Cardiac muscle cell (in vitro differentiated cells and primary cell): ENCODE data around the gene GOLGA2. TPM values are rescaled to one million over a fixed set of nuclear protein-coding genes. Genes with fewer than 3 reads are reported as not detected.

ENCODE experiments used
- DNase-seq, 2 donors: peaks; one replicate each; pipeline versions ENCODE4 v3.0.0 to v3.0.0-alpha.2; 2010 to 2017; ENCODE audit warnings: low read depth in 1 of 2, low spot score in 1 of 2
- H3K27ac ChIP-seq: fragments of 200-600 bp; sonication (generic); 2 replicates; pipeline ENCODE4 v1.5.1; 2016
- H3K27me3 ChIP-seq: fragments of 200-600 bp; sonication (generic); 2 replicates; pipeline ENCODE4 v1.6.0; 2016; ENCODE audit warnings: control low read depth
- H3K36me3 ChIP-seq: fragments of 200-600 bp; sonication (generic); 2 replicates; pipeline ENCODE4 v1.5.1; 2016; ENCODE audit warnings: control low read depth
- H3K4me1 ChIP-seq: fragments of 200-600 bp; sonication (generic); 2 replicates; pipeline ENCODE4 v1.8.1; 2017; ENCODE audit warnings: low read depth, mild to moderate bottlenecking, mixed run types
- H3K4me3 ChIP-seq: fragments of 200-600 bp; sonication (generic); 2 replicates; pipeline ENCODE4 v1.5.1; 2016; ENCODE audit warnings: mild to moderate bottlenecking
- H3K9me3 ChIP-seq: fragments of 200-600 bp; sonication (generic); 2 replicates; pipeline ENCODE4 v1.5.1; 2017; ENCODE audit warnings: low read depth, mild to moderate bottlenecking, control low read depth
- CTCF ChIP-seq: IDR thresholded peaks from 2 replicates; pipeline ENCODE4 v1.5.1; 2012; ENCODE audit warnings: low read depth, mild to moderate bottlenecking, low read length
- polyA plus RNA-seq: library from polyadenylated mRNA; unstranded; fragments of >200 nt; fragmentation: Nextera tagmentation; extraction: Ambion mirVana; gene quantifications from 2 replicates; pipeline ENCODE4 v1.2.1, GENCODE V29; 2016
- total RNA-seq: library from RNA; depleted of rRNA; stranded (reverse); fragments of >200 nt; gene quantifications from 2 replicates; pipeline ENCODE4 v1.2.3, GENCODE V29; 2016

Gene GOLGA2
- total and polyA plus RNA-seq, 2 experiments from 2014 or later: 32.0 to 95.3 TPM

- Histone ChIP-seq H3K4me3 (no peak overlapping the region), H3K27me3 (no peaks in the 10 kb centered on the region), H3K4me1 (no peaks in the 10 kb centered on the region), H3K9me3 (no peaks in the 10 kb centered on the region), H3K36me3 (no peaks in the 10 kb centered on the region), H3K27ac (no peak overlapping the region)
- TF ChIP-seq CTCF: no peak
- no peak for DNase-seq
Observed at GRCh38 chr9:128214571-128215490, 61.0 kb downstream of the GOLGA2 start.

- H3K4me1 ChIP-seq: no peaks in the 10 kb centered on the region
- no peak for TF ChIP-seq CTCF
- H3K27ac ChIP-seq: no peak overlapping the region
- no peak overlapping the region for H3K4me3 ChIP-seq
- no peaks in the 10 kb centered on the region for H3K9me3 ChIP-seq
- no peaks in the 10 kb centered on the region for H3K27me3 ChIP-seq
- DNase-seq: no peak
- H3K36me3 ChIP-seq: no peaks in the 10 kb centered on the region
Observed at GRCh38 chr9:128213746-128214497, 61.9 kb downstream of the GOLGA2 start.

- DNase-seq: no peak
- no peak for TF ChIP-seq CTCF
- Histone ChIP-seq H3K4me3 (no peak overlapping the region), H3K36me3 (no peaks in the 10 kb centered on the region), H3K4me1 (no peaks in the 10 kb centered on the region), H3K27ac (no peak overlapping the region), H3K27me3 (no peaks in the 10 kb centered on the region), H3K9me3 (no peaks in the 10 kb centered on the region)
Observed at GRCh38 chr9:128211981-128212281, 63.9 kb downstream of the GOLGA2 start.

- TF ChIP-seq CTCF: no peak
- no peaks in the 10 kb centered on the region for H3K9me3 ChIP-seq
- no peak overlapping the region for H3K27ac ChIP-seq
- H3K36me3 ChIP-seq: no peaks in the 10 kb centered on the region
- no peaks in the 10 kb centered on the region for H3K4me1 ChIP-seq
- no peak overlapping the region for H3K4me3 ChIP-seq
- DNase-seq: no peak
- H3K27me3 ChIP-seq: no peaks in the 10 kb centered on the region
Observed at GRCh38 chr9:128211186-128211980, 64.4 kb downstream of the GOLGA2 start.

GRCh38 chr9:128208946-128209669, 66.7 kb downstream of the GOLGA2 start:
- no peak overlapping the region for H3K4me3 ChIP-seq
- TF ChIP-seq CTCF: no peak
- no peaks in the 10 kb centered on the region for H3K27me3 ChIP-seq
- H3K36me3 ChIP-seq: no peaks in the 10 kb centered on the region
- H3K27ac ChIP-seq: no peak overlapping the region
- H3K9me3 ChIP-seq: no peaks in the 10 kb centered on the region
- H3K4me1 ChIP-seq: no peaks in the 10 kb centered on the region
- DNase-seq: no peak
